ENCODE data around the gene CMBL.
A peak's percentile ranks its signal among the peaks of the same experiment; 100 is the strongest.
"Not testable (repeated sequence)": the region's sequence is repeated elsewhere in the genome, so short reads cannot be mapped to it uniquely, and the experiment has no call there.

Gene CMBL

DNA sequence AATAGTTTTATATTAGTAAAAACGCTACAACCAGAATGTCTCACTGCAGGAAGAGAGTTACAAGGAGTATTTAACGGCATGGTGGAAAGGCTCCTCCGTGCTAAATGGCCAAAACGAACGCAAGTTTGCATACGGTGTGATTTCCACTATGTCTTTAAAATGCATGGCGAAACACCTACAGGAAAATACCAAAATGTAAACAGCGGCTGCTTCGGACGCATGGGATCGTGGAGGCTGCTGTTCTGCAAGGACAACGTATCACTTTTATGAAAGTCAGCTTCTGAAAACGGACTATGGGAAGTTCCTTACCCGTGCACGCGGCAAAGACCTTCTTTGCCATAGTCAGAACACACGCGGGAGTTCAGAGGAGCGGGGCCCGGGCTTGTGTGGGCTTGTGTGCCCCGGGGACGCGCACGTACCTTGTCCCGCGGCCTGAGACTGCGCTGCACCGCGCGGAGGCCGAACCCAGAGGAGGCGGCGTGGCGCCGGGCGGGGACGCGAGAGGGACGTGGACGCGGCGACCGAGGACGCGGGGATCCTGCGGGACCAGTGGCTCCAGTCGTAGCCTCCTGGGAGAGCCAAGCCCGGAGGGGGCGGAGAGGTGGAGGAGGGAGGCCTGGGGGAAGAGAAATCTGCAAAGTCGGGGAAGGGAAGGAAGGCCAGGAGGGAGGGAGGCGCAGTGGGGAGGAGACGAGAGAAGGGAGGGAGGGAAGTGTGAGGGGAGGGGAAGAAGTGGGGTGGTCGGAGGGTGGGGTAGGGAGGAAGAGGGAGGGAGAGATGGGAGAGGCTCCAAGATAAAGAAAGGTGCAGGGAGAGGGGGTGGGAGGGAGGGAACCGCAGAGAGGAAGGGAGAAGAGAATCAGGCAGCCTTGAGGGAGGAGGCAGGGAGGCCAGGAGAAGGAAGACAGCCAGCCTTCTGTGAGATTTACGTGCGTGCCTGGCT is at the start of gene CMBL:
Gene CMBL, minus strand, starts transcription at position 697 of the 943 bp plus-strand sequence. CDS start 17,140 bp downstream, outside the sequence.
- DNase-seq (ENCODE audit: low spot score), result peak; percentile 62

- peak; percentile 53 for DNase-seq (ENCODE audit: low spot score)
Observed at GRCh38 chr5:10355071-10355889, 47.6 kb upstream of the CMBL start.

DNA sequence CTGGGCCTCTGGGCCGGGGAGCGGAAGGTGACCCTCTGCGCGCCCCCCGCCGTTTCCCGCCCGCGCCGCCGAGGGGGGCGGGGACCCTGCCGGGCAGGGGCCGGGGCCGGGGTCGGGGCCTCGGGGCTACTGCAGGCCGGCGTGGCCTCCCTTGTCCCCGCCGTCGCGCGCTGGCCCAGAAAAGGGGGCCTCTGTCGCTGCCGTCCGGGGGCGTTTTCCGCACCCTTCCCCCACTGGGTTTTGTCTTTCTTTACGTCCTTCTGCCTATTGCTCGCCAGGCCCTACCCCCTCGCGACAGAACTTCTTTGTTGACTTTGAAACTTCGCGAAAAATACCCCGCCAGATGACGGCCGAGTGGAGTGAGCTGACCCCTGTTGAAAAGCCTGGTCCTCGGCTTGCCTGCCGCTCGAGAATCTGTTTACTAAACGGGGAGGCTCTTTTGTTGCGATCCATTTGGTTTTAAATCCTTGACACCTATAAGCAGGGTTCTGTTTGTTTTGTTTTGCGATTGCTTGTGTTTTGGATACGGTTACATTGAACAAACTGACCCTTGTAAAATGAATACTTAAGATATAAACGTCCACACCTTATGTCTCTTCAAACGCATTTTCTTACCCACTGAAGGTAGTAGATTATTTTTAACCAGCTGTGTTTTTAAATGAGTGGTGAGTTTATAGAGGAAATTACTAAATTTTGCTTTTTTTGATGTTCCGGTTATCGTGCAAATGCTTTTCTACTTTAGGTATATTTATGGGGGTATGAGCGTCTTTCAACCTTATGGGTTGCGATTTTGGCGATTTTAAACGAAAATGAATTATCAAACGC is 46.6 kb upstream of the CMBL start:
- DNase-seq (ENCODE audit: low spot score), result peak; percentile 71

DNA sequence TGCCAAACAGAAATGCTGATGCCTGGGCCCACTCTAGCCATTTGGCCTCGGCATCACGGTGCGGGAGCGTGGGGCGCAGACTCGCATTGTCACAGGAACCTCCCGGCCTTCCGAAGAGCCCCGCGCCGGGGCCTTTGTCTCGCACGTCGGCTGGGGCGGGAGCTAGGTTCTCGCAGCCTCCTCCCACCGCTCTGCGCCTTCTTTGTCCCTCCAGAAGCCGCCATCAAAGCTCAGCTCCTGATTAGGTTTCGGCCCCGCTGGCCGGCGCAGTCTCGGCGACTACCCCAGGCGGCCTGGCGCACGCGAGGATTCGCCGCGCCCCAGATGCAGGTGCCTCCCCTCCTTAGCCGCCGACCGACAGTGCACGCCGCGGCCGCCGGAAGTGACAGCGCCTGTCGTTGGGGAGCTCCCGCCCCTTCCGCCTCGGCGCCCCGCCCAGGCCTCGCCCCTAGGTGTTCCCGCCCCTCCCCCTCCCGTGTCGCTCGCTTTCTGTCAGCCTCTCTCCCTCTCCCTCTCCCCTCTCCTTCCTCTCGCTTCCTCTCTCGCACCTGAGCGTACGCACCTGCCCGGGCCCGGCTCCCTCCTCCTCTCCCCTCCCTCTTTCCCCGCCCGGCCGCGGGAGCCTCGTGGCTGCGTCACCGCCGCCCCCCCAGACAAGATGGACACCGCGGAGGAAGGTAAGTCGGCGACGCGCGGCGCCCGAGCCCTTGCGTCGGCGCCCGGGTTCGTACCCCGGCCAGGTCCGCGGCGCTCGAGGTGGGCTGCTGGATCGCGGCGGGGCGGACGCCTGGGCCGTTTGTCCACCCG is 45.7 kb upstream of the CMBL start, which contains the start of gene MARCHF6:
Gene MARCHF6, plus strand, starts transcription at position 455 of the 807 bp plus-strand sequence. Its CDS starts 204 bp downstream, at position 659.
- DNase-seq (ENCODE audit: low spot score), result peak; percentile 91

- DNase-seq (ENCODE audit: low spot score), result peak; percentile 56
Observed at GRCh38 chr5:10352430-10353240, 44.9 kb upstream of the CMBL start.

DNA sequence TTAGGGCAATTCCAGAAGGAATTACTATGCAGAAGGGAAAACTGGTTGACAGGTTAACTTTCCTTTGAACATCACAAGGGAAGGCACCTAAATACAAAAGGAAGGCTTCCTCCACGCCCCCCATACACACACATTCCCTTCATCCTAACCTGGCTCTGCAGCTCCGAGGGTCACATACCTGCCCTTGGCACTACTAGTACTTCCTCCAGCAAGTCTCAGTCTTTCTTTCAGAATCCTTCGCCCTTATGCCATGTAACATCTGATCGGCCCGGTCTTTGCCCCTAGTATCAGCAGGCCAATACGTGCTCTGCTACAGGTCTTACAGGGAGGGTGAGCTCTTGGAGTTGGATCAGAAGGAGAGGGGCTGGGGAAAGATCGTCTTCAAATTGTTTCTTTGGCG is 44.2 kb upstream of the CMBL start:
- DNase-seq (ENCODE audit: low spot score), result no peak

GRCh38 chr5:10351199-10351905 is 43.6 kb upstream of the CMBL start:
- DNase-seq (ENCODE audit: low spot score), result peak; percentile 70

DNA sequence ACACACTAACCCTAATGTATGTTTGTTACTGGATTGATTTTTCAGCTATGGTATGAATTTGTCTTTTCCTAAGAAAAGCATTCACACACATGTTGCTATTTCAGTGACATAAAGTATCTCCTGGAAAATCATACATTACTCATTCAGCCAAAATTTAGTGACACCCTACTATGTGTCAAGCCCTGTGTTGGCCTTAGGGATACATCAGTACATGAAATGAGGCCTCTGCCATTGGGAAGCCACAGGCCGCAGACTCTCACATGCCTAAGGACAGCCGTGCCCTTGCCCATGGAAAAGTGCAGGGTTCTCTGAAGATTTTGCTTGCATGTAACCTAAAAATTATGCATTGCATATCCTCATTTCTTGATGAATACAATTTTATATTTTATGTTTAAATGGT is 40.6 kb upstream of the CMBL start:
- DNase-seq (ENCODE audit: low spot score), result no peak

GRCh38 chr5:10344461-10345106 is 36.9 kb upstream of the CMBL start:
- DNase-seq (ENCODE audit: low spot score), result not testable (repeated sequence)

GRCh38 chr5:10343486-10343885 is 35.8 kb upstream of the CMBL start:
- no peak for DNase-seq (ENCODE audit: low spot score)

DNA sequence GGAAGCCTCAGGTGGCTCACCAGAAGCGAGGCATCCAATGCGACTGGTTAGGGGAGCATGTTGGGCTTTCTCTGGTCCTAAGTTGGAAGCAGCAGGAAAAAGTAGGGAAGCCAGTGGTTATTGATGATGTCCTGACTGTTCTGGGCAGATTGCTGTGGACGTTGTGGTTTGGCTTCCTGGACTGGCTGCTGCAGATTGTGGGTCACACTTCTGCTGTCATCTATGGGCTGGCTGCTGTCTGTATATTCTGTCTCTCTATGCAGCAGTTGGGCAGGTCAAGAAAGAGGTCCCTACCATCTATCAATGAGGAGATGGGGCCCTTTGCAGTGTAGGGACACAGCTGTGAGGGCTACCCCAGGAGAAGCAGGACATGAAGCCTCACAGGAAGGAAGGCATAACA is 32.3 kb upstream of the CMBL start:
- DNase-seq (ENCODE audit: low spot score), result no peak

- no peak for DNase-seq (ENCODE audit: low spot score)
Observed at GRCh38 chr5:10339058-10339811, 31.5 kb upstream of the CMBL start.

GRCh38 chr5:10338686-10339057 is 31.0 kb upstream of the CMBL start:
- no peak for DNase-seq (ENCODE audit: low spot score)

DNA sequence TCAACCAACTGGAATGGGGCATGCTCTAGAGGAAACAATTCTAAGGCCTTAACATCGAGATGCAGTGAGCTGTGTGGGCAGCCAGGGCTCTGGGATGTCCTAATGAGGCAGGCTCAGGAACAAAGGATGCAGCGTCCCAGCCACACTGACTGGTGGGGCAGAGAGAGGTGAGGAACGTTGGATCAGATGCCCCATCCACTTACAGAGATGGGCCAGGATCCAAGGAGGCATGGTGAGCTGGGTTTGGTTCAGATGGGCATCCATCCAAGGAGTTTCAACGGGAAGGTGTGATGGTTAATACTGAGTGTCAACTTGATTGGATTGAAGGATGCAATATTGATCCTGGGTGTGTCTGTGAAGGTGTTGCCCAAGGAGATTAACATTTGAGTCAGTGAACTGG is 30.3 kb upstream of the CMBL start:
- DNase-seq (ENCODE audit: low spot score), result no peak

DNA sequence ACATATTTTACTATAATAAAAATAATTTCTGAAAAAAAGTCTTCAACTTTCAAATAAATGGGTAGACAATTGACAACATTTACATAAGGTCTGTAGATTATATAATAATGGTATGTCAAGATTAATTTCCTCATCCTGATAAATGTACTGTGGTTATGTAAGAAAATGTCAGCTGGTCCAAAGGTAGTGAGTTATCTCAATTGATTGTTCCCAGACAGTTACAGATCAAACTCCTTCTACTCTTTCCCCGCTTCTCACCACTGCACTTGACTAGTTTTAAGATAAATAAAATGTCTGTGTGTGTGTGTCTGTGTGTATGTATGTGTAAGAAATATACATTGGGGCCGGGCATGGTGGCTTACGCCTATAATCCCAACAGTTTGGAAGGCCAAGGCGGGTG is 29.4 kb upstream of the CMBL start:
- DNase-seq (ENCODE audit: low spot score), result no peak

GRCh38 chr5:10335711-10336470 is 28.2 kb upstream of the CMBL start:
- no peak for DNase-seq (ENCODE audit: low spot score)

DNA sequence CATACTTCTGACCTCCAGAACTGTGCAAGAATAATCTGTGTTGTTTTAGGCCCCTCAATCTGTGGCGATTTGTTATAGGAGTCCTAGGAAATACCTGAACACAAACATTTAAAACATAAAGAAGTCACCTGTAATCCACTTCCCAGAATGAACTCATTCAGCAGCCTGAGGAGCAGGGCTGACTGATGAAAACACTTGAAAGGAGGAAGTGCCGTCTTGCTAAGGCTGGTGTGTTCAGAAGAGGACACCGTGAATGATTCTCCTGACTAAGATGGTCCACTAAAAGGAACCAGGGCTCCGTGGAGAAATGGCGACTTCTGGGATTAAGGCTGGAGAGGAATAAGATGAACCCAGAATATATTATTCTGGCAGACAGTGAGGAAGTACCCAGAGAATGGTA is 27.1 kb upstream of the CMBL start:
- no peak for DNase-seq (ENCODE audit: low spot score)

Data from RKO (cell line).